ENCODE results near the gene YAE1.
A peak's percentile ranks its signal among the peaks of the same experiment; 100 is the strongest.

YAE1 gene

DNA sequence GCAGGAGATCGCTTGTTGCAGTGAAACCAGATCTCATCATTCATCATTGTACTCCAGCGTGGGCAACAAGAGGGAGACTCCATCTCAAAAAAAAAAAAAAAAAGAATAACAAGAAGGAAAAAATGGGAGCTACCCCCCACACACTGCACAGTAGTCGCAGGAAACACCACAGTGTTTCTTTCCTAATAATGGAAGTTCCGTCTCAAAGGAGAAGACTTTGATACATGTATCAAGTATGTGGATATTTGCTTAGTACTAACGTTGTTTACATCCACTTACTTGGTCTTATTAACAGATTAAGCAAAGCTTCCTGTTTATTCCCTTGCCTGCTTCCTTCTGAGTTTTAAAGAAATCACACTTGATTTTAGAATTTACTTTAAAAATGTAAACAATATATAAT lies 22.2 kb downstream of the YAE1 start:
- DNase-seq (ENCODE audit: low spot score), result no peak
- no peak for TF ChIP-seq CTCF (IDR thresholded peaks at IDR 0.05; ENCODE audit: extremely low read depth, missing control alignments)

DNA sequence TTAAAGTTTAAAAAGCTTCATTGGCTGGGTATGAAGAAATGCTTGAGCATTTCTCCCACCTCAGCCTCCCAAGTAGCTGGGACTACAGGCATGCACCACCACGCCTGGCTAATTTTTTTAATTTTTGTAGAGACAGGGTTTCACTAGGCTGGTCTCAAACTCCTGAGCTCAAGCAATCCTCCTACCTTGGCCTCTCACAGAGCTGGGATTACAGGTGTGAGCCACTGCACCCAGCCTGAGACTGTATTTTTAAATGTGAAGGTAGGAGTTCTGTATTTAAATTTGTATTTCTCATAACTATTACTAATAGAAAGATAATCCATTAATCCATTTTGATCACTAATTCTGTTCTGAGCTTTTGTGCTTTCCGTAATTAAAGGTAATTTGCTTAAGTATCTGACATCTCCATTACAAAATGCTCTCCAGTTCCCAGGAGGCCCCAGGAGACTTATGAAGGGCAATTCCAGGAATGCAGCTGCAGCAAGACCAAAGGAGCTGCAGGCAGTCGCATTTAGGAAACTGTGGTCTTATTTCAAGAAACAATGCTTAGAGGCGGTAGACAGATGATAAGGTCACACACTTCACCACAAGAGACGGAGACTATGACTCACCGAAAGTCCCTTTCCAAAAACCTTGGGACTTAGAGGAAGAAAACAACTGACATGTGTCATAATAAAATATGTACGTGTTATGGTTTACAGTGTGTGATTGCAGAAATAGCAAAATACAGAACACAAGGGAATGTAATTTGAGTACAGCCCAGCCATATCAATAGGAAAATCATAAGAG lies 23.3 kb downstream of the YAE1 start:
- peak; percentile 61 for DNase-seq (ENCODE audit: low spot score)

DNA sequence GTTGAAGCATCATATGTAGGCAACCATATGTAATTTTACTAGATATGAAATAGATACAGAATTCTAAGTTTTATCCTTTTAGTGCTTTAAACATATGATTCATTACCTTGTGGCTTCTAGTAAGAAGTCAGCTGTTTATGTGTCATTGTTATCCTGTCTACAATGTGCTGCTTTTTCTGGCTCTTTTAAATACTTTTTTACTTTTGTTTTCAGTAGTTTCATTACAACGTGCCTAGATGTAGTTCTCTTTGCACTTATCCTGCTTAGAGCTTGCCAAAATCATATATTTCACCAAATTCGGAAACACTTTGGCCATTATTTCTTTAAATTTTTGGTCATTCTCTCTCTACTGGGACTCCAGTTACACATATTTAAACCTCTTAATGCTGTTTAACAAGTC lies 26.4 kb downstream of the YAE1 start:
- no peak for DNase-seq (ENCODE audit: low spot score)
- TF ChIP-seq CTCF (IDR thresholded peaks at IDR 0.05; ENCODE audit: extremely low read depth, missing control alignments), result no peak

More for the DNA sequence above, 23.3 kb downstream of the YAE1 start:
- TF ChIP-seq CTCF (IDR thresholded peaks at IDR 0.05; ENCODE audit: extremely low read depth, missing control alignments), result no peak

DNA sequence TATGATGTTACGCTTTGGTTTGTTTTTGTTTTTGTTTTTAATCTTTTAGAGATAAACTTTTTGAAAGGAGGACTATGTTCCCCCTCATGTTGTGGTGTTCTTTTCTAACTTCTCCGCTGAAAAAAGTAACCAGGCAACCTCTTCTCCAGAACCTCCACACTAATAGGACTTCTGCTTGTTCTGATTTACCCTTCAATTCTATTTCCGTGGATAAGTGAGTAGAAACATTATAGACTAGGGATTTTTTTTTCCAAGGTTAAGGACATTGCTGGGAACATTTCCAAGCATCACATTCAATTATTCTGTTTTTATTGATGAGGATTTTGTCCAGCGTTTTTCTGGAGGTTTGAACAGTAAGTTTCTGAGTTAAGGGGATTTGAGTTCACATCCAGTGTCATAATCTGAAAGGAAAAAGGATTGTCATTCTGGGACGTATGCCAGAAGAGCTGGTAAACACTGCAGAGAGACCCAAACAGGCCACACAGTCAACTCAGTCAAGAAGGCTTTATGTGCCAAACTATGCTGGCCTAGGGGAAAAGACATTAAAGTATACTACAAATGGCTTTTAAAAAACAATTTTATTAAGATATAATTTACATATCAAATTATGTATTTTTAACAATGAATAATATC lies 28.9 kb downstream of the YAE1 start:
- DNase-seq (ENCODE audit: low spot score), result no peak
- TF ChIP-seq CTCF (IDR thresholded peaks at IDR 0.05; ENCODE audit: extremely low read depth, missing control alignments), result no peak

- TF ChIP-seq CTCF (IDR thresholded peaks at IDR 0.05; ENCODE audit: extremely low read depth, missing control alignments), result no peak
- DNase-seq (ENCODE audit: low spot score), result no peak
These were observed 36.1 kb downstream of the YAE1 start for GRCh38 chr7:39602351-39602750.

- DNase-seq (ENCODE audit: low spot score), result no peak
- no peak for TF ChIP-seq CTCF (IDR thresholded peaks at IDR 0.05; ENCODE audit: extremely low read depth, missing control alignments)
These were observed 37.7 kb downstream of the YAE1 start for GRCh38 chr7:39603924-39604323.

DNA sequence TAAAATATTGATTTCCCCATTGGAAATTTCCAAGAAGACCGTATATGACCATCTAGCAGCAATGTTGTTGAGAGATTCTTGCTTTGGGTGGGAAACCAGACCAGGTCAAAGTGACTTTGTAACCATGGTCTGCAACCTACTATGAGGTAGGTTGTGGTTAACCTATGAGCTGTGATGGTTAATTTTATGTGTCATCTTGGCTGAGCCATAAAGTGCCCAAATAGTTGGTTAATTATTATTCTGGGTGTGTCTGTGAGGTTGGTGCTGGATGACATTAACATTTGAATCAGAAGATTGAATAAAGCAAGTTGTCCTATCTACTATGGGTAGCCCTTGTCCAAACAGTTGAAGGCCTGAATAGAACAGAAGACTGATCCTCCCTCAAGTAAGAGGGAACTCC lies 38.9 kb downstream of the YAE1 start:
- TF ChIP-seq CTCF (IDR thresholded peaks at IDR 0.05; ENCODE audit: extremely low read depth, missing control alignments), result no peak
- DNase-seq (ENCODE audit: low spot score), result no peak

Data from GM20000 (cell line).